ENCODE results near the gene FRMD6.
"Not testable (repeated sequence)": the region's sequence is repeated elsewhere in the genome, so short reads cannot be mapped to it uniquely, and the experiment has no call there.

Gene FRMD6

DNA sequence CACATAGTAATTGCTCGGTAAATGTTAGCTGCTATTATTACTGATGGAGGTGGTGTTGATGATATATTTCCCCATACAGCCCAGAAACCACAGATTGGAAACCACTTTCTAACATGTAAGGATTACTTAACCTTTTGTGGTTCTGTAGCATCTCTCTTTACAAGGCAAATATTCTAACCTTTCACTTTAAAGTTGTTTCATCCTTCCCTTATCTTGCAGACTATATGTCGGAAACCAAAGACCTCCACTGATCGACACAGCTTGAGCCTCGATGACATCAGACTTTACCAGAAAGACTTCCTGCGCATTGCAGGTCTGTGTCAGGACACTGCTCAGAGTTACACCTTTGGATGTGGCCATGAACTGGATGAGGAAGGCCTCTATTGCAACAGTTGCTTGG is 75.8 kb downstream of the FRMD6 start:
- DNase-seq: no peak

DNA sequence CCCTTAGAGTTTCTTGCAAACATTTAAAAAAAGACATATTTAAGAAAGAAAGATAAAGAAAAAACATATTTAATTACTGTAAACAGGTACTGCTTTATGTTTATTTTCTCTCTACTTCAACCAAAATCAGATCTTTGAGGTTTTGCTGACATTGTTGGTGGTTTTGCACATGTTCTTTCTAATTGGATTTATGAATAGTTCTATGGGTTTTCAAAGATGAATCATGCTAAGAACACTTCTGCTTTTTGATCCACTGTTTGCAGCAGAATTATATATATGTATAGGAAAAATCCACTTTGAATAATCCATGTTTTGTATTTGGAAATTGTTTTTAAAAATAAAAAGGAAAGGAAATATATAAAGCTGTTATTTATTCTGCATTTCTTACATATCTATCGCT is 78.4 kb downstream of the FRMD6 start:
- no peak for DNase-seq

DNA sequence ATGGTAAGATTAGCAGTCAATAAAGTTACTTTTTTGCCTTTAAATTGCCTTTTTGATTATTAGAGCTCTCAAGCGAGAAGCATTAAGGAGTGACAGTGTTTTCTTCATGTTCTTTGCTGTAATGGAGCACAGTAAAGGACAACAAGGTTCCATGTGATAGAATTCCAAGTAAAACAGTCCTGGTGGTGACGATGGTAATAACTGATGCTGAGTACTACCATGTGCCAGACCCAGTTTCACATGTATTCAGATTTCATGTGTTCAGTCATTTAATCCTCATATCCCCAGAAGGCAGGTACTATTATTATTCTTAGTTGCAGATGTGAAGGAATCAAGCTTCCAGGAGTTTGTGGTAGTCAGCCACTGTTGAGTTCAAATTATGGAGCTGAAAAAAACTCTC is 79.0 kb downstream of the FRMD6 start:
- no peak for DNase-seq

DNA sequence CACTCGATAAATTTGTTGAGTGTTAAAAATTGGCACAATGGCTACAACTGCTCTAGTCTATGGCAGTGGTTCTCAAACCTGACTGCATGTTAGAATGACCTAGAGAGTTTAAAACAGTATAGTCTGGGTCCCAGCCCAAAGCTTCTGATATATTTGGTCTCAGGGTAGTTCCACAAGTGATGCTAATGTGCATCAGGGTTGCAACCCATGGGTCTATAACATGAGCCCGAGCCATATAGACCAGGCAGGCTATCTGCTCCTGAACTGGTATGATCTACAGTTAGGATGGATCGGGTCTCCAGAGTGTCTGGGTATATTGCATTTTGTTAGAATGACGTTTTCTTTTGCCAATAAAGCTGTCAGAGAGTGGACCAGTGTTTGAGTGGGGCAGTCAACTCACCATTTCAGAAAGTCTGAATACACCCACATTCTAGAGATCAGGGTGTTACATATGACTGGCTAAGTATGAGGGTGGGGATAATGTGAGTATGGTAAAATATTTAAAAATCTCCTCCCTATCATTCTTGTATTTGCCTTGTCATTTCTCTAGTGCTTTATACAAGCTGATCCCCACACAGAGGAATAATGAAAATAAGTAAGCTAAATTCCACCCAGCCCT is 80.9 kb downstream of the FRMD6 start:
- DNase-seq: no peak

DNA sequence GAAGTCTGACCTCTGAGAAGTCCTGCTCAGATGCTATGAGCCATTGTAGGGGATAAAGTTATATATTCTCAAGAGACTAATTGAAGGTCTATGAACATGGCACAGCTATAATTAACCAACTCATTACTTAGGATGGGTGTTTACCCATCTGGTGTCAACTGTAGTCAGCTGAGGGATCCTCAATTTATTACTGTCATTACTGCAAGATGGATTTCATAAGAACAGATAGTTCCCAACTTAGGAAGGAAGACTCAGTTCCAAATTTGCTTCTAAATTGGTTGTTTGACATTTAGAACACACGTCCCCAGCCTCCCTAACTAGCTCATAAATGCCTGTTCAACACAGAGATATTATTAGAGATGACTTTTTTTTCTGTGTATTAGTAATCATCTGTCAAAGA is 81.4 kb downstream of the FRMD6 start:
- DNase-seq: no peak

DNA sequence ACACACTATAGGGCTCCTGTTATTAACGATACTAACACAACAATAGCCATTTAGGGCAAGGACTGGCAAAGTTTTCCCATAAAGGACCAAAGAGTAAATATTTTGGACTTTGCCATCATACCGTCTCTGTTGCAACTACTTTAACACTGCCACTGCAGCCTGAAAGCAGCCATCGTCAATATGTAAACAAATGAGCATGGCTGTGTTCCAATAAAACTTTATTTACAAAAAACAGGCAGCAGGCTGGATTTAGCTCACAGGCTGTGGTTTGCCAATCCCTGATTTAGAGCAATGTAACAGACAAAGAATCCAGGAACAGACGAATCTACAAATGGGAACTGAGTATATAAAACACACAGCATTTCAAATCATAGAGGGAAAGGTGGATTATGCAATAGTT is 84.1 kb downstream of the FRMD6 start:
- DNase-seq: no peak

DNA sequence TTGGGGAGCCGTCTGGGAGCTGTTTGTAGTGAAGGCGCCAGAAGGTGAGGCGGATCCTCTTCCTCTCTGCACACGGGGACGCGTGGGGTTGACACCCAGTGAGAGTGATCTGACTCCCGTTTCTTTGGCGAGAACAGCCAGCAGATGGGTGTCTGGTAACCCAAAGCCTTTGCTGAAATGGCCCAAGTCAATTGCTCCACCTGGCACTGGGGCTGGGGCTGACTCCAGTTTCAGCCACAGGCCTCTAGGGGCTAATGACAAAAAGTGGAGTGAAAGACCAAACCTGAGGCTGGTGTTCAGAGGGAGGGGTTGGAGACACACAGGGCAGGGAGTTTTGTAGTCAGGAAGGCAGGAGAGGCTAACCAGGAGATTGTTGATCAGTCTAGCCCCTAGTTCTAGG is 87.0 kb downstream of the FRMD6 start:
- no peak for DNase-seq

DNA sequence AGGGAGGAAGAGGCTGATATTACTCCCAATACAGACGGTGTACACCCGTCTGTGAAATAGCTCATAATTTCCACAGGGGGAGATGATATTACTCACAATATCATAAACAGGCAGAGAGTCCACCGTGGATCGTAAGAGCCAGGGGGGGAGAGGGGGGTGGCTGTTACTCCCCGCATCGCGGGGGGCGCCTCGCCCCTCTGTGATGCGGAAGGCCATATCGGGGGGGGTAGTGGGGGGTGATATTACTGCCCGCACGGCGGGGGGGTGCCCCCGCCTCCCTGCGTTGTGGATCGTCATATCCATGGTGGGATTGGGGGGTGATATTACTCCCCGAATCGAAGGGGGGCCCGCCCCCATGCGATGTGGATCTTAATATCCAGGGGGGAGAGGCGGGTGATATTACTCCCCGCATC is 91.9 kb downstream of the FRMD6 start:
- DNase-seq: no peak

DNA sequence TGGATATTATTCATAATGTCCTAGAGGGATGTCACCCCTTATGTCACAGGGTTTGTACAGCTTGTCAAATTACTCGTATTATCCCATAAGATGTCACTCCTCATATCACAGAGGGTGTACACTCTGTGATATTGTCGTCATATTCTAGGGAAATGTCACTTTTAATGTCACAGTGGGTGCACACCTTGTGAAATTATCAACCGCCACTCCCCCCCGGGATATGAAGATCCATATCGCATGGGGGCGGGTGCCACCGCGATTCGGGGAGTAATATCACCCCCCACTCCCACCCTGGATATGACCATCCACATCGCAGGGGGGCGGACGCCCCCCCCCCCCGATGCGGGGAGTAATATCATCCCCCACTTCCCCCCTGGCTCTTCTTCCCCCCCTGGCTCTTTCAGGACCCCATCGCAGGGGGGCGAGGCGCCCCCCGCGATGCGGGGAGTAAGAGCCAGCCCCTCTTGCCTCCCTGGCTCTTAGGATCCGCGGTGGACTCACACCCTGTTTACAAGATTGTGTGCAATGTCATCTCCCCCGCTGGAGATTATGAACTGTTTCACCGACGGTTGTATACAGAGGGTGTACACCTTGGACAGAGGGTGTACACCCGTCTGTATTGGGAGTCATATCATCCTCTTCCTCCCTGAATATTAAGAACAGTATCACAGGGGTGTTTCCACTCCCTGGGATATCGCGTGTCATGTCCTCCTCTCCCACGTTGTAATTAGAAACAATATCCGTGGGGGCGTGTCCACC is 92.8 kb downstream of the FRMD6 start:
- no peak for DNase-seq

DNA sequence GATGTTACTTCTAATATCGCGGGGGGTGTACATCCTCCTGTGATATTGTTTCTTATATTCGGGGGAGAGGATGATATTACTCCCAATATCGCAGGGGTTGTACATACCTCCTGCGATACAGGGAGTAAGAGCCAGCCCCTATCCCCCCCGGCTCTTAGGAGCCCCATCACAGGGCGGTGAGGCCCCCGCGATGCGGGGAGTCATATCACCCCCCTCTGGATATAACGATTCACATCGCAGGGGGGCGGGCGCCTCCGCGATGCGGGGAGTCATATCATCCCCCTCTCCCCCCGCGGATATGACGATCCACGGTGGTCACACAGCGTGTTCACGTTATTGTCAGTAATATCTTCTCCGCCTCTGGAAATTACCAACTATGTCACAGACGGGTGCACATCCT is 95.1 kb downstream of the FRMD6 start:
- DNase-seq: not testable (repeated sequence)

DNA sequence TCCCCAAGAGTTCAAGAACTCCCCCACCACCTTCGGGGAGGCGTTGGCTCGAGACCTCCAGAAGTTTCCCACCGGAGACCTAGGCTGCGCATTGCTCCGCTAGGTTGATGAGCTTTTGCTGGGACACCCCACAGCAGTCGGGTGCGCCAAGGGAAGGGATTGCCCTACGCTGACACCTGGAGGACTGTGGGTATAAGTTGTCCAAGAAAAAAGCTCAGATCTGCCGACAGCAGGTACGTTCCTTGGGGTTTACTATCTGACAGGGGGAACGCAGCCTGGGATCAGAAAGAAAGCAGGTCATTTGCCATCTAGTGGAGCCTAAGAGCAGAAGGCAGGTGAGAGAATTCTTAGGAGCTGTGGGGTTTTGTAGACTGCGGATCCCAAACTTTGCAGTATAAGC is 98.8 kb downstream of the FRMD6 start:
- DNase-seq: no peak

DNA sequence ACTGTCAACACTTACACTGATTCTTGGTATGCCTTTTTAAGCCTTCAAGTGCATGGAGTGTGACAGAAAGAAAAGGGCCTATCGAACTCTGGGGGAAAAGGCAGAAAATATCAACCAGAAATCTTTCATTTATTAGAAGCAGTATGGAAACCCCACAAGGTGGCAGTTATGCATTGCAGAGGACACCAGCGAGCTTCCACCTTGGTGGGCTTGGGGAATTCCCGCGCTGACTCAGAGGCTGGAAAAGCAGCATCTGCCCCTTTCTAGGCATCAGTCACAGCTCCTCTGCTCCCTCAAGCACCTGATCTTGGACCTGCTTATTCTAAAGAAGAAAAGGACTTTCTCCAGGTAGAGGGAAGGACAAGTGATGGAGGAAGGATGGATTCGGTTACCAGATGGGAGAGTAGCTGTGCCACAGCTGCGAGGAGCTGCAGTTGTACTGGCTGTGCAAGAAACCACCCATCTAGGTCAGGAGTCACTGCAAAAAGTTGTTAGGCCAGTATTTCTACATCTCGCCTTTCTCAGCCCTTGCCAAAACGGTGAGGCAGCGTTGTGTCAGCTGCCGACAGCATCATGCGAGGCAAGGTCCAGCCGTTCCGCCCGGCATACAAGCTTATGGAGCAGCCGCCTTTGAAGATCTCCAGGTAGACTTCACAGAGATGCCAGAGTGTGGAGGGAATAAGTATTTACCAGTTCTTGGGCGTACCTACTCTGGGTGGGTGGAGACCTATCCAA is 100.1 kb downstream of the FRMD6 start:
- DNase-seq: not testable (repeated sequence)

DNA sequence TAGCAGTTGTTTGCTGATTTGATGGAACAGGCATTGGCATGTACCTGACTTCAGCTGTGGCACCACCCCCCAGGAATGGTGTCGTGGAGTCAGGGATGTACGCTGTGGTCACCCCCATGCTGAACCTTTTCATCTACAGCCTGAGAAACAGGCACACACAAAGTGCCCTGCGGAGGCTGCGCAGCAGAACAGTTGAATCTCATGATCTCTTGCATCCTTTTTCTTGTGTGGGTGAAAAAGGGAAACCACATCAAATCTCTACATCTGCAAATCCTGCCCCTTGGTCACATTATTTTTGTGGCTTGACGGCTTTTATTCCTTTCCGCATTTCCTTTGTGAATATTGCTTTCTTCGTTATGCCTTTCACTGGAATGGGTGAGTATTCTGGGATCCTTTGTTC is 106.0 kb downstream of the FRMD6 start:
- peak; percentile 7 for DNase-seq

DNA sequence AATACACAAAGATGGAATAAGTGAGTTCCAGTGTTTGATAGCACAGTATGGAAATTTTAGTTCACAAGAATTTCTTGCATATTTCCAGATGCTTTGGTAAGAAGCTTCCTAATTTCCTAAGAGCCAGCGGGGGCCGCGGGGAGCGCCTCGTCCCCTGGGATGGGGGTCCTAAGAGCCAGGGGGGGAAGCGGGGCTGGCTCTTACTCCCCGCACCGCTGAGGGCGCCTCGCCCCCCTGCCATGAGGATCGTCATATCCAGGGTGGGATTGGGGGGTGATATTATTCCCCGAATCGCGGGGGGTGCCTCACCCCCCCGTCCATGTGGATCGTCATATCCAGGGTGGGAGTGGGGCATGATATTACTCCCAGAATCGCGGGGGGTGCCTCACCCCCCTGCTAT is 108.2 kb downstream of the FRMD6 start:
- DNase-seq: no peak

DNA sequence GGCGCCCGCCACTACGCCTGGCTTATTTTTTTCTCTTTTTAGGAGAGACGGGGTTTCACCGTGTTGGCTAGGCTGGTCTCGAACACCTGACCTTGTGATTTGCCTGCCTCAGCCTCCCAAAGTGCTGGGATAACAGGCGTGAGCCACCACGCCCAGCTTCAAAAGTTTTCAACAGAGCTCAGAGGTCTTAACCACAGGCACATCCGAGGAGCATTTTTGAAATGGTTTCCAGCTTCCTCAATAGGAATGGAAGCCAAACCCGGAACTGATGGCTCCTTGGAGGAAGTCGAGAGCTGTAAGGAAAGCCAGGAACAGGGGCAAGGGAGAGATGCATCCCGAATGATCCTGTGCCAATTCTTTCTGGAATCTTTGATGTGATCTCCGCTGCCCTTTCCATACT is 114.0 kb downstream of the FRMD6 start:
- not testable (repeated sequence) for DNase-seq

DNA sequence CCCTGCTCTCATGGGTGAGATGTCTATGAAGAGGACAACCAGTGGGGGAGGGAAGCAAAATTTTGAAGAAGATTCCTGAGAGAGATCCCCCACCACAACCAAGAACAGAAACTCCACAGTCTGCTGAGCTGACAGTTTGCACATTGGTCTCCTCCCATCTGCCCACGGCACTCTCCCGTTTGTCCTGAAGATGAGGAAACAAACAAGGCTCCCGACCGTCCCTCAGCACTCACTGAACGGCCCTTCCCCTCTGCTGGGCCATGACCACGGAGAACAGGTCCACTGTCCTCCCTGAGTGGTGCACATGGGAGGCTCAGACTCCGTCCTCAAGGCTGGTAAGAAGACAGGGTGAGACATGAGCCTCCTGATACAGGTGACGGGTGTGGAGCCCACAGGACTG is 114.9 kb downstream of the FRMD6 start:
- not testable (repeated sequence) for DNase-seq

DNA sequence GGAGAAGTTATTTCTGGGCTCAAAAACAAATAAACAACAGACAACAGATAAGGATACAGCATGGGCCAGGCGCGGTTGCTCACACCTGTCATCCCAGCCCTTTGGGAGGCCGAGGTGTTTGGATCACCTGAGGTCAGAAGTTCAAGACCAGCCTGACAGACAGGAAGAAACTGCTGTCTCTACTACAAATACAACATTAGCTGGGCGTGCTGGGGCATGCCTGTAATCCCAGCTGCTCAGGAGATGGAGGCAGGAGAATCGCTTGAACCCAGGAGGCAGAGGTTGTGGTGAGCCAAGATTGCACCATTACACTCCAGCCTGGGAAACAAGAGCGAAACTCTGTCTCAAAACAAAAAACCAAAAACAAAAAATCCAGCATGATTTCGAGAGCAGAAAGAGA is 117.6 kb downstream of the FRMD6 start:
- DNase-seq: not testable (repeated sequence)

DNA sequence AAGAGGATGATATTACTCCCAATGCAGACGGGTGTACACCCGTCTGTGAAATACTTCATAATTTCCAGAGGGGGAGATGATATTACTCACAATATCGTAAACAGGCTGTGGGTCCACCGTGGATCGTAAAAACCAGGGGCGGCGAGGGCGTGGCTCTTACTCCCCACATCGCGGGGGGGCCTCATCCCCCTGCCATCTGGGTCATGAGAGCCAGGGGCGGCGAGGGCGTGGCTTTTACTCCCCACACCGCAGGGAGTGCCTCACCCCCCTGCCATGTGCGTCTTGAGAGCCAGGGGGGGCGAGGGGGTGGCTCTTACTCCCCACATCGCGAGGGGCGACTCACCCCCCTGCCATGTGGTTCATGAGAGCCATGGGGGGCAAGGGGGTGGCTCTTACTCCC is 122.5 kb downstream of the FRMD6 start:
- no peak for DNase-seq

DNA sequence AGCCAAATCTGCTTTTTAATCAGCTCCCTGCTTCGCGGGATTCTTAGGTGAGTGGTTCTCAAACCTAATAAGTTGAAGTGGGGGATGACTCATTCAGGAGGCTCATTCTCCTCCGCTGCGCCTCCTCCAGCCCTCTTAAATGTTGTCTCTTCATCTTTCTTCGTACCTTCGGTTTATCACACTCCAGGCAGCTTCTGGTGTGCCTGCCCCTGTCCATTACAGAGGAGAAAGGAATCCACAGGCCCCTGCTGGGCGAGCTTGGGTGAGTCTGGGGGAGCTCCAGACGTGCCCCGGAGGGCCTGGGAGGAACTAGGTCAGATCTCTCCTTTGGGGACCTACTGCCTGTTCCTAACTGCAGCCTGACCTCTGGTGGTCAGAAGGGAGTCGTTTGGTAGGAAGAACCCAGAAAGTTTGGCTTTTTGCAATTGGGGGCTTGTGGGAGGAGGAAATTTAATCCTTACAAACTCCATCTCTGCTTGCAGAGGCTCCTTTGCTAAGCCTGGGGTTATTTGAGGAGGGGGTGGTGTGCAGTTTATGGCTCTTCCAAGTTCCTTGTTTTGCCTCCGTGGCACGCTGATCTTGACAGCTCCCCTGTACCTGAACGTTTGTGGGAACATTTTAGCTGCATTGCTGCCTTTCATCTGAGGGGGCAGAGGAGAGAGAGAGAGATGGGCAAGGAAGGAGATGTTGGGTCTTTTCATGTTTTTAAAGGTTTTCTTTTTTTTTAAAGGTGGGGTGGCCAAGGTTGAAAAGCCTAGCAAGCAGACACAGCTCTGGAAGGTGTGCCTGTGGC is 124.6 kb downstream of the FRMD6 start:
- peak; percentile 33 for DNase-seq

DNA sequence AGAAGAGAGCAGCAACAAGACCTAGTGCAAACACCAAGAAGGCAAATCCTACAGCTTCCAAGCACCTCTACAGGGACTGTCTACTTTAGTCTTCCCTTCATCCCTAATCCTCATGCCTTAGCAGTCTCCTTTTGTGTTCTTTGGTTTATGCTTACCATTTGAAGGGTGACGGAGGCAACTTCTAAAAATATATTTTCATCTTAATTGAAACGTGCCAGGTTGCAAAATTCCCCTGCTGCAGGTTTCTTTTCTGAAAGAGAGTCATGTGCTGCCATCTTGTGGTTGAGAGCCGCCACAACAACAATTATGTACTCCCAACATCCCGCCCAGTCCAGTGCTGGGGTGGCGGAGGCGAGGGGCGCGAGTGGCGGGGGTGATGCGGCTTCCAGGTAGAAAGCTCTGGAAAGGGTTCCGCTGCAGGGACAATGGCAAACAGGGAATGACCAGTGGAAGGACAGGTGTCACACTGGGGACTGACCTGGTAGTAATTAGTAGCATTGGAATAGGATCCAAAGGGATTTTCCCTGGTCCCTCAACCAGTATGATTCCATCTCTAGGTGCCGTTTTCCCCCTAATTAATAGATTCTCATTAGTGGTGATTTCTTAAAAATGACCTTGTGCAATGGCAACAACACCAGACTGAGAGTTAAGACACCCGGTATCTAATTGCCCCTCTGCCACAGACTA is 128.4 kb downstream of the FRMD6 start:
- DNase-seq: peak; percentile 79
